Stimulated activated CD4-positive, alpha-beta T cell treated with anti-CD3 and anti-CD28 coated beads, Interleukin-12 subunit alpha, Interleukin-12 subunit beta, amount 100 ng/mL, for 24 hours (primary cell): ENCODE data around the gene LDLRAP1.

Source experiments
- DNase-seq, 2 experiments: peaks; one replicate each; pipeline ENCODE4 v3.0.0-alpha.2; 2020; ENCODE audit warnings: low read depth in 2 of 2

The LDLRAP1 gene

DNA sequence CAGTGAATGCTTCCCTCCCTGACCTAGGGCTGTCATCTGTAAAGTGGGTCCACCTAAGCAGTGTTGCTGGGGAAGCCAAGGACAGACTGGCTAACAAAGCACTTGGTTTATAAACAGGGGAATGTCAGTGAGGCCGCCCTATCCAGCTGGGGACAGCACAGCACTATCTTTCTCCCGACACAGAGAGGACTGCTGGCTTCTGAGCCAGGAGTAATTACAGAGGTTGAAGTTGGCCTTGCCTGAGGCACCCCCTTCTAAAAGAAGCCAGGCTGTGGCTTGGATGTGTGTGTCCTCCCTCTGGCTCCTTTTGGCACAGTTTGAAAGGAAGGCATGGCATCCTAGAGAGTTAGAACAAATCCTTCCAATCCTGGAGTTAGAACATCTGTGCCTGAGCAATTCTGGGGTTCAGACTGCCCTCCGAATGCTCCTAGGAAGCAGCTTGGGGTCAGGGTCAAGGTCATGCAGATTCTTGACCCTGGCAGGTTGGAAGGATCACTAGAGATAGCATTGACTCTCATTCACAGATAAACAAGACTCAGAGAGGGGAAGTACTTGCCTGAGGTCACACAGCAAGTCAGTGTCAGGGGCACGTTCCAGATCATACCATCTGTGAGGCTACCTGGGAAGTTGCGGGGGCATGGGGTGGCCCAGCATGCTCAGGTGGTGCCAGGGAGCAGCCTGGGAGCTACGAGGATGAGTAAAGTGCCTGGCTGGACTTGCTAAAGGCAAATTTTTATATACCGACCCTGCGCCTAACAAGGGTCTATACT is 1.3 kb upstream of the LDLRAP1 start:
- no peak for DNase-seq

DNA sequence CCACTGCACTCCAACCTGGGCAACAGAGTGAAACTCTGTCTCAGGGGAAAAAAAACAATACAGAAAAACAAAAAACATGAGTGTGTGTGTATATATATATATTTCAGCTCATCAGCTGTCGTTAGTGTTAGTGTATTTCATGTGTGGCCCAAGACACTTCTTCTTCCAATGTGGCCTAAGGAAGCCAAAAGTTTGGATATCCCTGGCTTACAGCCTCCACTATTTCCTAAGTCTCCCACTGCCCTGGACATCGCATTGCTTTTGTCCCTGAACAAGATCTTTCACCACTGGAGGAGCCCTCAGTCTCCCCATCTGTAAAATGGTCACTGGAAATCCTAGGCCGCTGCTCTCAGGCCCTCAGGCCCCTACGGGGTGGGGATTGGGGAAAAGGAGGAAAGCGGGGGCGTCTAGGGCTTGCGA is 391 bp upstream of the LDLRAP1 start:
- no peak for DNase-seq

DNA sequence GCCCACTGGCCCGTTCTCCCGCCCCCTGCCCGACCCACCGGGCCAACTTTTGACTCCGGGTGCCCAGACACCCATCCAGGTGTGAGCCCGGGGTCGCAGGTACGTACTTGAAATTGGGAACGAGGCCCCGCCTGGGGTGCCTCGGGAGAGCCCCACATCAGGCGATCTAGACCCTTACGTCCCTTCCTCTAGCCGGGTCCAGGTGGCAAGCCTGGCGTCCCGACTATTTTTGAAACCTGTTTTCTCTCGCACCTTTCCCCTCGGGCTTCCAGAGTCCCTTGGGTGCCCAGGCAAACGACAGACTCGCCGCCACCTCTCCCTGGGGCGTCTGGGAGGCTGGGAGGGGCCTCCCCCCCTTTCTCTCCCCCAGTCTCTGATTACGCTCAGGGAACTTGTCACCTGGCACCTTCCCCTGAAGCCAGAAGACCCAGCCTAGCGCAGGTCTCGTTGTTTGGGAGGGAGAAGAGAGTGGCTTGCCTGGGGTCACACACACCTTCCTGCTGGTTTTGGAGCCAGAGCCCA is 898 bp downstream of the LDLRAP1 start:
- no peak for DNase-seq

DNA sequence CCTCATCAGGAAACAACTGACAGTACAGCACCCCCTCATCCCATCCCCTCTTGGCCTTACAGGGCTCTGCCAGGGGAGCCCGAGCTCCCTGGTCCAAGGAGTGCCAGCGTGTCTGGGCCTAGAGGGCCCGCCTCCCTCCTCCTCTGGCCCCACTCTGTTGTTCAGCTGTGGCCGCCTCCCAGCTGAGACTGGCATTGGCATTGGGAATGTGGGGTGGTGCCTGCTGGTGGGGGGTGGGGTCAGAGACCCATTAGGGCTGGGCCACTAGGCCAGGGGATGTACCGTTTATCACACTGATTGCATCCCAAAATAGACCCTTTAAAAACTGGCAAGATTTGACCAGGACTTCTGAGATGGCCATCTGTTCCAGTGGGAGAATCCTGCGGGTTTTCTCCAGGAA is 1.4 kb downstream of the LDLRAP1 start:
- DNase-seq, result no peak

DNA sequence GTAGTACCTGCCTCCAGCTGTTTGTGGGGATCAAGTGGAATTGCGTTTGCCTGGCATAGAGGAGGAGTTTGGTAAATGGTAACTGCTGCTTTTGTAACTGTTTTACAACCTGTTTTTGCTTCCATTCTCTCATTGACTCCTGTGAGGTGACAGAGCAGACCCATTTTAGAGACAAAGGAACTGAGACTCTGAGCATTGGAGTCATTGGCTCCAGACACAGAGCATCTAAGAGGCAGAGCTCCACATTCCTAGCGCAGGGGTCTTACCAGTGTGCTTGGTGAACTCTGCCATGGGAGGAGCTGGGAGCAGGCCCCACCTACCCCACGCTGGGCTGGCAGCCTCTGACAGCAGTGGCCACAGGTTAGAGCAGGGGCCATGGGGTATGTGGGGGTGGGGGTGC is 2.4 kb downstream of the LDLRAP1 start:
- DNase-seq, result no peak

DNA sequence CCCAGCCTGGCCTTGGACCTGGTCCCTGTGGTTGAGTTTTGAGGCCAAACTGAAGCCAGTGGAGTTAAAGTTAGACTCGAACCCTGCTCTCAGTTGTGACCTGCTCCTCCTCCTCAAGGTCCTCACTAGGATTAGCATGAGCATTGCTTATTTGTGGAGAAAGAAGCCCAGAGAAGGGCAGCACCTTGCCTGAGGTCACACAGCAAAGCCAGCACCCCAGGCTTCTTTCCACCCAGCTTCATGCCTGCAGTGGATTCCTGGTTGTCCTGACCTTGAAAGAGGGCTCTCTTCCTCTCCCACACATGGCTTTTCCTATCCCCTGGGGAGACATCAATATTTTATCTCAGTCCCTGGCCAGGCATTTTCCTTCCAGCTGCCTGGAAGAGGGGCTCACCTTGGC is 2.8 kb downstream of the LDLRAP1 start:
- no peak for DNase-seq

DNA sequence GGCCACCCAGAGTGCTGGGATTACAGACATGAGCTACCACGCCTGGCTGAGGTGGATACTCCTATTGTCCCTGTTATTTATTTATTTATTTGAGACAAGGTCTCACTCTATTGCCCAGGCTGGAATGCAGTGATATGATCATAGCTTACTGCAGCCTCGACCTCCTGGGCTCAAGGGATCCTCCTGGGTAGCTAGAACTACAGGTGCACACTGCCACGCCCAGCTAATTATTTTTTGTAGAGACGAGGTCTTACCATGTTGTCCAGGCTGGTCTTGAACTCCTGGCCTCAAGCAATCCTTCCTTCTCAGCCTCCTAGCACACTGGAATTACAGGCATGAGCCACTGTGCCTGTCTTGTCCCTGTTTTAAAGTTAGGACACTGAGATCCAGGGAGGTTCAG is 5.2 kb downstream of the LDLRAP1 start:
- no peak for DNase-seq

DNA sequence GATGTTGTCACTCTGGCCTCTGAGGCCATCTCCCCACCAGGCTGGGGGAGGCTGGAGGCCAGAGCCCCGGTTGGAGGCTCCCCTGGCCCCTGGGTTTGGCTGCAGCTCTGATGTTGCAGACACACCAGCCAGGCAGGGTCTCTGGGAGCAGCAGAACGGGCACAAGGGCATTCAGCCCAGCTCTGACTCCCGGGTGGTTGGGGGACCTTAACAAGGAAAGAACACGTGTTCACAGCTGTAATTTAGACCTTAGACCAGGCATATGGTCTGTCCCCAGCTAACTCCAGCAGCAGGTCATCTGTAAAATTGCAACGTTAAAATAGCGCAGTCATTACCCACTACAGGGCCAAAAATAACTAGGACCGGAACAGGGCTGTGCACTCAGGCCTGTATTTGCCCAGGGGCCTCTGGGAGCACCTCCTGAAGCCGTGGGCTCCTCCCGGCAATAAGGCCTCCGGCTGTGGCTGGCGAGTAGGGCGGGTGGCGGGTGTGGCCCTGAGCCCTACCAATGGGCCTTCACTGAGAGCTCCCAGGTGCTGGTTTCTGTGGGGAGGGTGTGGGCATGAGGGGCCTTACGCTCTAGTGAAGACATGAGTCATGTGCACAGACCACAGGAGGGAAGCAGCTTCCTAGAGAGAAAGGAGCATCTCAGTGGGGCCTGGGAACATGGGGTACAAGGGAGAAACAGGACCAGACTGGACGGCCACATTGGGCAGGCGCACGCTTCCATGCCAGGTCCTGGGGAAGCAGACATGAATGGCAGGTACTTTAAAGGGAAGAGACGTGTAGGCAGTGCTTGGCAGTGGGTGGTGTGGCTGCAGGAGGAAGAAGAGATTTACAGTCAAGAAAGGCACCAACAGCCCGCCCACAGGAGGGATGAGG is 6.1 kb downstream of the LDLRAP1 start:
- DNase-seq, result peak; percentile 76 to 85

DNA sequence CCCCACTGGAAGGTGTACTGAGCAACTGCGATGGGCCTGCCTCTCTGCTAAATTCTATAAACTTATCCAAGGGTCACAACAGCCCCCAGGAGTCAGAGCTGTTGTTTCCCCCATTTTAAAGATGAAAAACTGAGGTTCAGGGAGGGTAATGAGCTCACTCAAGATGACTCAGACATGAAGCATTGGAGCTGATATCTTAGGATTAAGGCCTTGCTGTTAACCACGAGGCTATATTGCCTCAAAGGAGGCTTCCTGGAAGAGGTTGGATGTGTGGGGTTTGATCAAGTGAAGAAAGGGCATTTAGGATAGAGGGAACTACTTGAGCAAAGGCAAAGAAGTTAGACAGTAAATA is 6.7 kb downstream of the LDLRAP1 start:
- no peak for DNase-seq

DNA sequence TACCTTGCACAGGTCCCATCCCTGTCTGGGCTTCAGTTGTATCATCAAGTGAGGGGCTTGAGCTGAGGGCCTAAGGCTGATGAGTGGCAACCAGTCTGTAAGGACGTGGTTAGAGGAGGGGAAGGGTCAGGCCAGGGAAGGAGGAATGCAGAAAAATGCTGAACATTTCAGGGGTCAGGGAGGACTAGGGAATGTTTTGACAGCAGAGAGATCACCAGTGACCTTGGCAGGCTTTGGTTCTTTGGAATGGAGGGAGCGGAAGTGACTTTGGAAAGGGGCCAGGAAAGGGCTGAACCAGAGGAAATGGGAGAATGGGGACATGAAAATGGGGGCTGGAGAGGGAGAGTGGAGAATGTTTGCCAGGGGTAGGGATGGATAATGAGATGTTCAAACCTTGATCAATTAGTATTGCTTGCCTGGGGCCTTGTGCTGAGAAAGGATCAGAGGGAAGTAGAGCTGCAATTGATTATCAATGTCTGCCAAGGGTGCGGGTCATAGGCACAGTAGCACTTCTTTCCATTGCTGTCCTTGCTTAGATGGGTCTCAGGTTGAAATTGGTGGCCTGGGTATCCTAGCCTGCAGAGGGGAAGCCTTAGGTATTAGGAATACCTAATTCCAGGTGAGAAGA is 7.4 kb downstream of the LDLRAP1 start:
- DNase-seq, result no peak

DNA sequence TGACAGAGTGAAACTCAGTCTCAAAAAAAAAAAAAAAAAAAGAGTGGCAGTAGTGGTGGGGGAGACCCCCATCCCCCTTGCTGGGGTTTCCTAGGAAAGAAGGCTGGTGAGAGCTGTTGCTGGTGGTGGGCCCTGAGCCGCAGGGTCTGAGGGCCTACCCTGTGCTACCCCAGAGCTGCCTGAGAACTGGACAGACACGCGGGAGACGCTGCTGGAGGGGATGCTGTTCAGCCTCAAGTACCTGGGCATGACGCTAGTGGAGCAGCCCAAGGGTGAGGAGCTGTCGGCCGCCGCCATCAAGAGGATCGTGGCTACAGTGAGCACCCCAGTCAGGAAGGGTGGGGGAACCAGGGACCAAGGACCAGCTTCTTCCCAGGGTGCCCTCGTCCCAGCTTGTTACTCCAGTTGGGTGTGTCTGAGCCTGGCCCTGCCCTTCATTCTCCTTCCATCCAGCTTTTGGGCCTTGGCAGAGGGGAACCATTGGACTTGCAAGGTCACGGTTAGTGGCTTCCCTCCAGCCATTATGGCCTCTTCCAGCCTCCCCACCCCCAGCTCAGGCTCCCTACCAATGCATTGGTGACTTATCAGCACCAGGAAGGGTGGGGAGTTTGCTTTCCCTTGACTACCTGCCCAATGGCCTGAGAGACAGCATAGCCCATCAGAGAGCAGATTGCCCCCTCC is 10.5 kb downstream of the LDLRAP1 start:
- DNase-seq, result no peak

DNA sequence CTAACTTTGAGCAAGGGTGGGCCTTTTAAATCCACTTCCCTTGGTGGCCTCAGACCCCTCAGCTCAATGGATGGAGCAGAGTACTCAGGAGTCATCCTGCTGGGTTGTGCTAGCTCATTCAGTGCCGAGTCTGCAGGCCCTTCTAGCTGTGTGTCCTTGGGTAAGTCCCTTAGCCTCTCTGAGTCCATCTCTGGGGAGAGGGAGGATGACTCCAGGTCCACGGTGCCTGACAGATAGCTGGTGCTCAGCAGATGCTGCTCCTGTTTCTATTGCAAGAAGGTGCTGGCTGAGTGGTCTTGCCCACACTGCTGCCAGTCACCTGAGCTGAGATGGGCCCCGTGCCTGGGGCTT is 11.0 kb downstream of the LDLRAP1 start:
- DNase-seq, result no peak

DNA sequence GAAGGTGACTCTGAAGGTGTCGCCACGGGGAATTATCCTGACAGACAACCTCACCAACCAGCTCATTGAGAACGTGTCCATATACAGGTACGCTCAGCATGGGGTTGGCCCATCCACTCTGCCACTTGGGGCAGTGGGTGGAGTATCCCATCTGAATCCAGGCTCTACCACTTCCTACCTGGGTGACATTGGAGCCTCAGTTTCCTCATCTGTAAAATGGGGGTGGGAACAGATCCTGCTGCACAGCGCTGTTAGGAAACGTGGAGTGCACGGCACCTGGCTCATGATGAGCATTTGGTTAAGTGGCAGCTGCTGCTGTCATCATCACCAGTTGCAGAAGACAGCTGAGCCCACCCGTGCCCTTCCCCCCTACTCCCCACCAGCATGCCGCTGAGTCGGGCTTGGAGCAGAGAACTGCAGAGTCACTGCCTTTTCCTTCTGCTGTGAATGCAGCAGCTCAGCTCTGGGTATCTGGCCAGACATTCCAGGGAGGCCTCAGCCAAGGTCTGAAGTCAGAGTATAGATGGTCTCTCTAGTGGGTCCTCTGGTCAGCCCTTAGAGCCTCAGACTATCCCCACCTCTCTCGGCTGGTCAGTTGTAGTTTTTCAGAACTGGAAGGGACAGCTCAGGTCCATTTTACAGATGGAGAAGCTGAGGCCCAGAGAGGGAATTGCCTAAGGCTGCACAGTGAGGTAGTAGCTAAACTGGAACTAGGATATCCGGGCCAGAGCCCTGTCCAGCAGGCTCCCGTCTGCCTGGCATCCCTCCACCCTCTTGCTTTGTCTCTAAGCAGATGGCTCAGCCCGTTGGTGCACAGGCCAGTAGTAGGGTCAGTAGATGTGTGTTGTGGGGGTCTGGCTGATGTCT is 11.7 kb downstream of the LDLRAP1 start:
- no peak for DNase-seq

DNA sequence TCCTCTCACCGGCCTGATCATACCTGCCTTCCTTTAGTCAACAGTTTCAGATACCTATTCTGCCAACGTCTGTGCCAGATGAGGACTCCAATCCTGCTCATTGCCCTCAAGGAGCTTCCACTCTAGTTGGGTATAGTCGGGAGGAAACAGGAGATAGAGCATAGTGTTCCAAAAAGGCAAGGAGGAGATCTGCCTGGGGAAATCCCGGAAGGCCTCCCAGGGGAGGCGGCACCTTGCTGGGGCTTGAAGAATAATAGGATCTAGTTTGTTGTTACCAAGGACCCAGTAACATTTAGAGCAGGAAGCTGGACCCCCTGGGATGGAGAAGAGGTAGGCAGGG is 12.3 kb downstream of the LDLRAP1 start:
- DNase-seq, result no peak

DNA sequence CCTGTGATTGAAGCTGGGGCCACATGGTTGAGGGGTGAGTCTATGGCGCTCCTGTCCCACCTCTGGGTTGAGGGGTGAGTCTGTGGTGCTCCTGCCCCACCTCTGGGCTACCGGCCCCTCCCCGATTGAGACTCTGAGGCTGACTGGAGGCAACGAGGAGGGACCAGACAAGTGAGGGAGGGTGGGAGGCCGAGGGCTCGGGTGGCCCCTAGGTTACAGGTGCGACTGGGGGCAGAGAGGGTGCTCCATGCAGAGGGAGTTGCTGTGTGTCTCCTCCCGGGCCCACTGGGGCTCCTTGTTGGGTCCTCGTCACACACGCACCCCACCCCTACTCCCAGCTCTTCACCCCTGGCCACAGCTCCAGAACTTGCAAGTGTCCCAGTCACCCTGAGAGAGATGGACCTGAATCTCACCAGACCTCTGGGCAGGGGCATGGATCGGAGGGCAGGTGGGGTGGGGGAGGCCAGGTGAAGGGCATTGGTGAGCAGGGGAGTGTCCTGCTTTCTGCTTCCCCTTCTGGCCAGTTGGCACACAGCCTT is 12.8 kb downstream of the LDLRAP1 start:
- DNase-seq, result no peak

DNA sequence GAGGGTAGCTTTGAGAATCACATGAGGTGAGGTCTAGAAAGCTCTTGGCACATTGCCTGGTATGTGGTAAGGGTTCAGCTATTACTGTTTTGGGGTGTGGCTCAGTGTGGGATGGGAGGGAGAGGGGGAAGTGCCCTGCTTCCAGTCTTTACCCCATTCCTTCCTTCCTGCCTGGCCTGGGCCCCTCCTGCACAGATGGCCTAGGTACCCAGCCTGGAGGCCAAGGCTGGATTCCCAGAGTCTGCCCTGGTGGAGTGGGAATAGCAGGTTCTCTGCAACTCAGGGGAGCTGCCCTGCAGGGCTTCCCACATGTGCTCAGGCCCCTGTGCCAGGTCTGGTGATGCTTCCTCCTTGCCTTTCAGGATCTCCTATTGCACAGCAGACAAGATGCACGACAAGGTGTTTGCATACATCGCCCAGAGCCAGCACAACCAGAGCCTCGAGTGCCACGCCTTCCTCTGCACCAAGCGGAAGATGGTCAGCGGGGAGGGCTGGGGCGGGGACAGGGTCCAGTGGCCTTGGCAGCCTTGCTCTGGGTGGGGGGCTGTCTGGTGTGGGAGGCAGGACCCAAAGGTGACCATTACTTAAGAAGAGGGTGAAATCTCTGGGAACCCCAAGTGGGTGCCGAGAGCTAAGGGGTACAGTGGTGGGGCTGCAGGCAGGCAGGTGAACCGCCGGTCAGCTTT is 13.5 kb downstream of the LDLRAP1 start:
- no peak for DNase-seq

DNA sequence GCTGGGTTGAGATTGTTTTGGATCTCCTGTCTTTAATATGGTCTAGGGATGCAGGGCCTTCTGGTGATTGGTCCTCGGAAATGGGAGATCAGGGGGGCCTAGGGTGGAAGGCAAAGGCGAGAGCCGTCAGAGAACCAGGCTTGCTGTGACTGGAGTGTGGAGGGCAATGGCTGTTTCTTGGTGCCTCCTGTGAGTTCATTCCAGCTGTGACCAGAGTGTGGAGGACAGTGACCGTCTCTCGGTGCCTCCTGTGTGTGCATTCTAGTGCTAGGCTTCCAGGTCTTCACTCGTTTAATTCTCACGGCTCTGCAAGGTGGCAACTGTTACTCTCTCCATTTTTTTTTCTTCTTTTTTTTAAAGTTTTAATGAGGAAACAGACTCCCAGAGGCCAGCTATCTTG is 14.1 kb downstream of the LDLRAP1 start:
- no peak for DNase-seq

DNA sequence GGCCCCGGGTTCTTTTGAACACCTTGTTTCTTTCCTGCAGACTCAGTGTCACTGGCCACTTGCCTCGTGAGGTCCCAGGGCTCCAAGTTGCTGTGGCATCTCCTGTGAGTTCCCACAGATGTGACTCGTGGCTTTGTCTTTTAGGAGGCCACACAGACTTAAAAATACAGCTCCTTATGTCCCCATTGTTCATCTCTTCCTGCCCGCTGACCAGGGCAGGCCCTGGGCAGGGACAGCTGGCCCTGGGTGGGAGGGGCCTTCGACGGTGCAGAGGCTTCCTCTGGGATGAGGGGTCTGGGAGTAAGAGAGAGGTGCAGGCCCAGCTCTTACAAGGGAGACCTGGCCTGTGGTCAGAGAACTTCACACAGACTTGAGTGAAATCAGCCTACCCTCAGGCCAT is 15.6 kb downstream of the LDLRAP1 start:
- no peak for DNase-seq

DNA sequence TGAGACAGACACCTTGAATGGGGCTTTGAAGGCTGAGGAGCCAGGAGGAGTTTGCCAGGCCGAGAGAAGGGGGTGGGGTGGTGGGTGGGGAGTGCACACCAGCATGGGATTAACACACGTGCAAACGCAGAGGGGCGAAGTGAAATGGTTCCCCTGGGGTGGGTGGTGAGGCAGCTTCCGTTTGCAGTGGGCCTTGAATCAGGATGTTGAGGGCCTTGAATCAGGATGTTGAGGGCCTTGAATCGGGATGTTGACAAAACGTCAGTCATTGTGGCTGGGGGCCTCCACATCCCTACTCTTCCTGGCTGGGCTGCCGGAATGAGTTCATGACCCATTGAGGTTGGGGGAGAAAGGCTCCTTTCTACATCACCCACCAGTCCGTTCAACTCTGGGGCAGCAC is 16.6 kb downstream of the LDLRAP1 start:
- no peak for DNase-seq

DNA sequence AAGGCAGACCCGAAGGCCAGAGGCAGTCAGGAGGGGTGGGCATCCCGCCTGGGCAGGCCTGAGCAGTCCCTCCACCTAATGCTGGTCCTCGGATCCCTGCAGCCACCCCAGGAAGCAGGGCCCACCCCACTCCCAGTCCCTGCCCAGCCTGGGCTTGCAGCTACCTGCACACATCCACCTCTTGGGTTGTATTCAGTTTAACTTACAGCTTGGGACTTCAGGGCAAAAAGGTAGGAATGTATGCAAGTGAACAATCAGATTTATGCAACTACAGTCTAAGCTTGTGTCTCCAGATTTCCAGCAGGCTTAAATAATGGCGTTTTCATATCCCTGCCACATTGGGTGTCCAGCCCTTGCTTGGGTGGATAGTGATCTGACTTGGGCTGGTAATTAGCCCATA is 17.4 kb downstream of the LDLRAP1 start:
- no peak for DNase-seq
